ENCODE measurements around the gene ZFAND6.

GRCh38 chr15:80015156-80015555, 44.3 kb upstream of the ZFAND6 start:
- TF ChIP-seq, protein P1, sequence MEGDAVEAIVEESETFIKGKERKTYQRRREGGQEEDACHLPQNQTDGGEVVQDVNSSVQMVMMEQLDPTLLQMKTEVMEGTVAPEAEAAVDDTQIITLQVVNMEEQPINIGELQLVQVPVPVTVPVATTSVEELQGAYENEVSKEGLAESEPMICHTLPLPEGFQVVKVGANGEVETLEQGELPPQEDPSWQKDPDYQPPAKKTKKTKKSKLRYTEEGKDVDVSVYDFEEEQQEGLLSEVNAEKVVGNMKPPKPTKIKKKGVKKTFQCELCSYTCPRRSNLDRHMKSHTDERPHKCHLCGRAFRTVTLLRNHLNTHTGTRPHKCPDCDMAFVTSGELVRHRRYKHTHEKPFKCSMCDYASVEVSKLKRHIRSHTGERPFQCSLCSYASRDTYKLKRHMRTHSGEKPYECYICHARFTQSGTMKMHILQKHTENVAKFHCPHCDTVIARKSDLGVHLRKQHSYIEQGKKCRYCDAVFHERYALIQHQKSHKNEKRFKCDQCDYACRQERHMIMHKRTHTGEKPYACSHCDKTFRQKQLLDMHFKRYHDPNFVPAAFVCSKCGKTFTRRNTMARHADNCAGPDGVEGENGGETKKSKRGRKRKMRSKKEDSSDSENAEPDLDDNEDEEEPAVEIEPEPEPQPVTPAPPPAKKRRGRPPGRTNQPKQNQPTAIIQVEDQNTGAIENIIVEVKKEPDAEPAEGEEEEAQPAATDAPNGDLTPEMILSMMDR (conservative IDR thresholded peaks at IDR 0.05; ENCODE audit: low read length): no peak
- TF ChIP-seq EZH2phosphoT487 (IDR thresholded peaks at IDR 0.05; ENCODE audit: borderline replicate concordance, low read depth, low read length): no peak

Measured in OCI-LY7 (cell line).